HG03108 (cell line): Measurements from ENCODE around the gene AUTS2.
"Not testable (repeated sequence)": the region's sequence is repeated elsewhere in the genome, so short reads cannot be mapped to it uniquely, and the experiment has no call there.

Experiments used
- ATAC-seq: cut with Tn5 transposase; IDR thresholded peaks from one replicate; pipeline ENCODE4 v1.9.1; 2021; ENCODE audit warnings: moderate library complexity; ENCODE audit not compliant: unreplicated experiment

Gene AUTS2

GRCh38 chr7:70270149-70270548 is 671.9 kb downstream of the AUTS2 start:
- ATAC-seq = no peak

DNA sequence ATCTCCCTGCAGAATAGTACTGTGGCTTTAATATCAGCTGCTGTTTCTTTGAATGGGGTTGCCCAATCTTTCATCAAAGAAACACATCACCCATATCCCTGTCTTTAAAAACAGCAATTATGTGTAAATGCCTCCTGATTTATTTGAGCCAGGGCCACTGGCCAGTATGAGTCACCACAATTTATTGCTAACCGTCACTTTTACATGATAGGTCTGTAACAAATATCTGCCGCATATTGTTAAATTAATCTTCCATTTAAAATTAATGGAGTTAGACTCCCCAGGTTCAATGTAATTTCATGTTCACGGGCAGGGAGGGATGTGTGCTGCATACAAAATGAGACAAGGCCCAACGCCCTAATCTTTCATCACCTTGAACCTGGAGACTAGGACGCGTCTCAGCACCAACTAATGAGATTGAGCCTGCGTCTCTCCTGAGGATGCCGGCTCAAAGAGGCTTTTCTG is 673.4 kb downstream of the AUTS2 start:
- ATAC-seq = no peak

DNA sequence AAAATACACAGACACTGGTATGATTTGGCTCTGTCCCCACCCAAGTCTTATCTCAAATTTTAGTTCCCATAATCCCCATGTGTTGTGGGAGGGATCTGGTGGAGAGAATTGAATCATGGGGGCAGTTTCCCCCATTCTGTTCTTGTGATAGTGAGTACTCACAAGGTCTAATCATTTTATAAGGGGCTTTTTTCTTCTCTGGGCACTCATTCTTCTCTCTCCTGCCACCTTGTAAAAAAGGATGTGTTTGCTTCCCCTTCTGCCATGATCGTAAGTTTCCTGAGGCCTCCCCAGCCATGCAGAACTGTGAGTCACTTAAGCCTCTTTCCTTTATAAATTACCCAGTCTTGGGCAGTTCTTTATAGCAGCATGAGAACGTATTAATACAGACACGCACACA is 677.3 kb downstream of the AUTS2 start:
- ATAC-seq = not testable (repeated sequence)

DNA sequence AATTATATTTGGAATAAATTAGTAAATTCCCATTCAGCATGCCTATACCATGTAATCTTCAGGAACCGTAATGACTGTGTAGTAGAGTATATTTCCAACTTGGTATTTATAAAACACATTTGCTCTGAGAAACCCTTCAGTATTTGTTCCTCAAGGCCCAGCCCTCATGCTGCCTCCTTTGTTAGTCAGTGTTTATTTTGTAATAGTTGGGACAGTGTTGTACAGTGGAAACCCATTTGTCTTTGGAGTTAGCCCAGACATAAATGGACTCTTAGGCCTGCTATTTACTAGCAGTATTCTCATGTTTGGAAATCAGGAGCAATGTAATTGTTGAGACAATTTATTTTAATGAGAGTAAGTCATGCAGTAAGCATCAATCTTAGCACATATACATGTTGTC is 686.9 kb downstream of the AUTS2 start:
- no peak for ATAC-seq

DNA sequence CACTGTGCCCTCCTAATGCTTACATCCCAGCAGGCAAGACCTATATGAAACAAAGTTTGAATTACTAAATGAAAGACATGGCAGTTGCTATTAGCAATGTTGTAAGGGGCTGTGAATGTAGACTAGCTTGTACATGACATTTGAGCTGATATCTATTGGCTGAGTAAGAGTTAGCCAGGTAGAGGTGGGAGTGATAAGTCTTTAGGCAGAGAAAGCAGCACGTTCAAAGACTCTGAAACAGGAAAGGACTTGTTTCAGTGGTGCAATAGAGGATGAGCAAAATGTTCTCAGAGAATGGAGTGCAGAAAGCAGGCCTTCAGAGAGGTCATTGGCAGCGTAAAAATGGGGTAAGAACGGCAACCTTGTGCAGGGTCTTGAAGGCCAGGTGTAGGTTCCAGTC is 687.6 kb downstream of the AUTS2 start:
- no peak for ATAC-seq

GRCh38 chr7:70288781-70289456 is 690.6 kb downstream of the AUTS2 start:
- no peak for ATAC-seq

GRCh38 chr7:70292716-70293115 is 694.4 kb downstream of the AUTS2 start:
- no peak for ATAC-seq

DNA sequence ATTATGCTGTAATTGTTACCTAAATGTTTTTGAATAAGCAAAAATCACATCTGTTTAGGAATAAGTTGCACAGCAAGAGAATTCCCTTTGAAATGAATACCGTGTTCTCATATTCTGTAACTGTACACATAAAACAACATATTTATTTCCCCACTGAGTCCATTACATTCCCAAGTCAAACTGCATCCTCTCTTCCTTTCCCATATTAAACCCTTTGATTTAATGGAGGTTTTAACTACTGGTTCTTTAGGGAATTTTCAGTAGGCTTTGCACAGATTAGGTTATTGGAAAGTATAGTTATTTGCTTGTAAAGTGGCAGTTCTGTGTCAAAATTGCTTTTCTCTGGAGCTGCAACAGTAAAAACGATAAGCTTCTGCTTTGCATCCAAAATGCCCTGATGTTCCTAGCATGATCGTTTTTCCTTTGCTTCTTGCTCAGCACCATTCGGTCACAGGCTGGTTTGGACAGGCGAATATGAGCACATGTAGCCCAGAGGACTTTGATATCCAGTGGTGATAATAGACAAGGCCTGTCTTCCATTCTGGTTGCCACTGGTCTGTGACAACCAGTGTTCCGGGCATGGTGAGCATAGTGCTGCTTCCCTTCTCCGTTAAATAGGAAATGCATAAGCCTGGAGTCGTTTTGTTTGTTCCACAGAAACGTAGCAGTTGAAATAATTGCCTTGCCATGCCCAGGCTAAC is 696.1 kb downstream of the AUTS2 start:
- no peak for ATAC-seq

DNA sequence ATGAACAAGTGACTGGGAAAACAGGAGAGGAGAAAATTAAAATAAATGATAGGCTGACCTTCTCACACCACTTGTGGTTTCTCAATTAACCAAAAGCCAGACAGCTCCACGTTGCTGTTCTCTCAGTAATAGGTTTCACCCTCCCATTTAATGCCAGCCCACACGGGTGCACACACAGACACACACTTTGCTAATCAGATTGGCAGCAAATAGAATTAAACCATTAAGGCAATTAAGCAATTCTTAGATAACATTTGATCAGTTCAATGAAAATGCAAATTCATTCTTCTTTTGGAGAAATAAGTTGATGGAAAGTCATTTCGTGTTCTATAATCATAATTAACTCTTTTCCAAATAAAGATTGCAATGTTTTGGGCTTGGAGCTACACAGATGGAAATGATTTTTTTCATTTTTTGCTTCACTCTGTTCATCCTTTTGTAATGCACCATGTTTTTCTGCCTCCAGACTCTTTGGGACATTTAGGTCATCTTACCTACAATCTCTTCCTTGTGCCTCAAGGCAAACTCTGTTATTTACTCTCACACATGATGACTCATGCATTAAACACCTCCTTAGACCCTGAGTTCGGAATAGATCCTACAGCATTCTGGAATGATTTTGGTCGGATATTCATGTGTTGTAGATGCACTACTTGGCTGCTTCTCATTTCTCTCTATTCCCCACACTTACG is 700.7 kb downstream of the AUTS2 start:
- no peak for ATAC-seq

DNA sequence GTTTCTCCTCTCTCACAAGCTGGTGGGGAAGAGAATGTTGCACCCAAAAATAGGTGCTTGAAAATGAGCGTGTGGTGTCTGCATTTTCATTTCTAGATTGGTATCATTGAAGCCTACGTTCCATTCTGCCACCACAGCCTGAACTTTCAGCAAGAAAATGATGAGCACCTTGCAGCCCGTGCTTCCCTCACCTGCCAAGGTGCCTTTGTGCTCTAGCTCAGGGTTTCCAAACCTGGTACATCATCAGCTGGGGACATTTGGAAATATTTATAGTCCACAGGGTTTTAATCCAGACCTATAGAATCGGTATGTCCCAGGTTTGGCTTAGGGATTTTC is 701.2 kb downstream of the AUTS2 start:
- no peak for ATAC-seq

GRCh38 chr7:70301673-70302185 is 703.5 kb downstream of the AUTS2 start:
- ATAC-seq = no peak

- ATAC-seq = no peak
These were observed 705.0 kb downstream of the AUTS2 start for GRCh38 chr7:70303309-70303708.

DNA sequence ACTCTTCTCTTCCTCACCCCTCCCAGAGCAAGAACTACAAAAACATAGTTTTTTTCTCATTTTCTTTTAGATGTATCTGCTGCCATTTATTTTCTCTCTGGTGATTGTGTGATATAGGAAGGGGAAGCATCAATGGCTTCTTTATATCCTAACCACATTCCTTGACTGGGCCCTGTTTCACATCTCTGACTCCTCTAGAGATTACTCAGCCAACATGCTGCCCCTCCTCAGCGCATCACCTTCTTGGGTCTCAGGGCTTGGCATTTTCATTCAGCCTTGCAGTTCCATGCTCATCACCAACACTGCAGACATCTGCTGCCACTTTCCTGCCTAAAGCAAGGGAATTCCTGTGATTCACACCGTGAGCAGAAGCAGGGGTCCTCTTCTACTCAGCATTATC is 705.5 kb downstream of the AUTS2 start:
- no peak for ATAC-seq

DNA sequence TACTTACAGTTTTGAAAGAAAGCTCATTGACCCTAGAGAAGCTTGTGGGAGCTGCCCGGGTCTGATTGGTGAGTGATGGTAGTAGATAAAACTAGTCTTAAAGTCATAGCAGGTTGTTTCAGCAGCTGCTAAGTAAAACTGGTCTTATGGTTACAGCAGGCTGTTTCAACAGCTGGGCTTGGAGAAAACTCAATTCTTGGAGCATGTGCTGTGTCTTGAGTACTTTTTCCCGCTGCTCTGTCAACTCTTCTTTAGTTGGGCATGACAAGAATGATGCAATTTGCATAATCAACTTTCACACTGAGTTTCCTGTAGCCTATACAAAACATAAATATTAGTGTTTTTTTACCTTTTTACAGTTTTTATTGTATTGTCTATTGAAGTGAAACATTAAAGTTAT is 707.9 kb downstream of the AUTS2 start:
- no peak for ATAC-seq

- no peak for ATAC-seq
These were observed 709.4 kb downstream of the AUTS2 start for GRCh38 chr7:70307544-70308106.

DNA sequence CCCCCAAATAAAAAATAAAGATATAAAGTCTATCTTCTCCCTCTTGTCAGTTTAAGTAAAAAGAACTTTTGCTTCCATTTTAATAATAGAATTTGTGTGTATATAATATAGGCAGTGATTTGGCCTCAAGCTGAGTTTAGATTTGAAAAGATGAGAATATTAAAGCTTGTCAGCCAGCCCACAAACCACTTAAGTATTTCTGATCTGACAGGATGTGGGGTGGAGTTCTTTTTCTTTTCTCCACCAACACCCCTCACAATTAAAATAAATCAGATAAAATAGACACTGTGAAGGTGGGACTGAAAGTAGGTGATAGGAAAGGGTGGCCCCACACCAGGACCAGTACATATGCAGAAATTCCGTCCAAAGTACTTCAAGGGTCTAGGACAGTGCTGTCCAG is 714.1 kb downstream of the AUTS2 start:
- ATAC-seq = no peak

DNA sequence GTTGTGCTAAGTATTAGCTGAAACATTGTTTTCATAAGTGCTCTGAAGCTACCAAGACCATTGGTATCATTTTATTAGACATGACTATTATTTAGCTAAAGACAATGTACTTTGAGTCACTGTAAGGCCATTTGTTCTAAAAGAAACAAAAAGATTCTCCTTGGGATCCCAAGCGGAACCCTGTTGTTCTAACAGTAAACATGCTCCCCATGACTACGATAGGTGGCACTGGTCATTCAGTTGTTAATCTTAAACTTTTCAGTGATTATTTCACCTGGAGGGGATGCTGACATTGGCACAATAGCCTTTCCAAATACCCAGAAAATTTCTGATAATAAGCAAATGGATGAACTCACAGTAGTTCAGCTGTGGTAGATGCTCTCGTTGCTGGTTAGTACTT is 715.0 kb downstream of the AUTS2 start:
- no peak for ATAC-seq

GRCh38 chr7:70313687-70314086 is 715.4 kb downstream of the AUTS2 start:
- ATAC-seq = no peak

GRCh38 chr7:70314221-70314620 is 715.9 kb downstream of the AUTS2 start:
- ATAC-seq = no peak

- ATAC-seq = no peak
These were observed 718.5 kb downstream of the AUTS2 start for GRCh38 chr7:70316745-70317144.

DNA sequence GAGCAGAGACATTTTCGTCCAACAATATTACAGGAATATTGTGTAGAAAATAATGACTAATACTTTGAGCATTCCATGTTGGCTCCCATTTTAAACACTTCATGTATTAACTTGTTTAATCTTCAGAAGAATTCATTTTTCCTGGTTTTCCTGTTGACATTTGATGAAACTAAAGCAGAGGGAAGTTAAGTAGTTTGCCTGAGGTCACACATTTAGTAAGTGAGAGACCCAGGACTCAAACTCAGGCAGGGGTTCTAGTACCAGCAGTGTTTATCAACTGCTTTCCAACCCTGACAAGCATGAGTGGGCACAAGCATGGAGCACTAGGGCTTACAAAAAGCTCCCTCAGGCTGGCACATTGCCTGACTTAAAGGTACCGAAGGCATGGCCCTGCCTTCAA is 719.1 kb downstream of the AUTS2 start:
- no peak for ATAC-seq

DNA sequence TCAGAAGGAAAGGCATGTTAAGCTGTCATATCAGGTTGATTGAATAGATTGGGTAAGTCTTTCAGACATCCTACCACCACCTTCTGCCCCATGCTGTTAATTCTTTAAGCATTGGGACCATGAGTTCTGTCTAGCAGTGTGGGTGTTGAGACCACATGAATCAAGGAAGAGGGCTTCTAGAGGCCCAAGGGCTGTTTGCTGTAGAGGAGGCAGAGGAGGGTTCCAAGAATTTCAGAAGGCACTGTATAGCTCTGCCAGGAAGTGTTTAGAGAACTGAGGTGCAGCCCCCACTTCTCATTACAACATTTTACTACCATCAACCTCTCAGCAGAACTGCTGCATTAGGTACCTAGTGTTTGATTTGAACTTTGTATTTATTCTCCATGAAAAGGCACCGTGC is 720.2 kb downstream of the AUTS2 start:
- ATAC-seq = no peak
